BE2C (cell line): ENCODE data around the gene HIRIP3.

Source experiments
- DNase-seq: peaks from one replicate; pipeline ENCODE4 v3.0.0-alpha.2; 2020
- H3K27me3 ChIP-seq: fragments of 250-450 bp; sonication (Bioruptor Pico); 2 replicates; pipeline ENCODE4 v1.5.1; 2020; ENCODE audit warnings: mild to moderate bottlenecking
- H3K36me3 ChIP-seq: fragments of 250-450 bp; sonication (Bioruptor Pico); 2 replicates; pipeline ENCODE4 v1.5.1; 2020; ENCODE audit warnings: mild to moderate bottlenecking
- H3K4me1 ChIP-seq: fragments of 250-450 bp; sonication (Bioruptor Pico); 2 replicates; pipeline ENCODE4 v1.5.1; 2020
- H3K4me3 ChIP-seq: 2 replicates; pipeline ENCODE4 v1.5.1; 2011; ENCODE audit warnings: low read depth, low read length
- H3K9me3 ChIP-seq: fragments of 250-450 bp; sonication (Bioruptor Pico); 2 replicates; pipeline ENCODE4 v1.5.1; 2020
- TF ChIP-seq, protein P1 (sequence below): IDR thresholded peaks from 2 replicates; pipeline ENCODE4 v1.5.1; 2012; ENCODE audit warnings: mild to moderate bottlenecking, low read depth, low read length

HIRIP3 gene

GRCh38 chr16:30010844-30011713 is 15.7 kb upstream of the HIRIP3 start, which contains the start of gene DOC2A:
Gene DOC2A, minus strand, starts transcription at chr16:30011027. Its CDS starts 805 bp downstream, at chr16:30010222.
- no peaks in the 10 kb centered on the region for H3K9me3 ChIP-seq
- TF ChIP-seq, protein P1, sequence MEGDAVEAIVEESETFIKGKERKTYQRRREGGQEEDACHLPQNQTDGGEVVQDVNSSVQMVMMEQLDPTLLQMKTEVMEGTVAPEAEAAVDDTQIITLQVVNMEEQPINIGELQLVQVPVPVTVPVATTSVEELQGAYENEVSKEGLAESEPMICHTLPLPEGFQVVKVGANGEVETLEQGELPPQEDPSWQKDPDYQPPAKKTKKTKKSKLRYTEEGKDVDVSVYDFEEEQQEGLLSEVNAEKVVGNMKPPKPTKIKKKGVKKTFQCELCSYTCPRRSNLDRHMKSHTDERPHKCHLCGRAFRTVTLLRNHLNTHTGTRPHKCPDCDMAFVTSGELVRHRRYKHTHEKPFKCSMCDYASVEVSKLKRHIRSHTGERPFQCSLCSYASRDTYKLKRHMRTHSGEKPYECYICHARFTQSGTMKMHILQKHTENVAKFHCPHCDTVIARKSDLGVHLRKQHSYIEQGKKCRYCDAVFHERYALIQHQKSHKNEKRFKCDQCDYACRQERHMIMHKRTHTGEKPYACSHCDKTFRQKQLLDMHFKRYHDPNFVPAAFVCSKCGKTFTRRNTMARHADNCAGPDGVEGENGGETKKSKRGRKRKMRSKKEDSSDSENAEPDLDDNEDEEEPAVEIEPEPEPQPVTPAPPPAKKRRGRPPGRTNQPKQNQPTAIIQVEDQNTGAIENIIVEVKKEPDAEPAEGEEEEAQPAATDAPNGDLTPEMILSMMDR = no peak
- H3K4me1 ChIP-seq = no peaks in the 10 kb centered on the region
- H3K27me3 ChIP-seq = no peaks in the 10 kb centered on the region
- peak; percentile 65 for DNase-seq
- no peaks in the 10 kb centered on the region for H3K36me3 ChIP-seq
- H3K4me3 ChIP-seq = peak within 1 kb of the TSS; percentile 54

- DNase-seq = no peak
- H3K4me3 ChIP-seq = peak overlapping the region; percentile 54
- TF ChIP-seq, protein P1 = no peak
- no peaks in the 10 kb centered on the region for H3K36me3 ChIP-seq
- no peaks in the 10 kb centered on the region for H3K27me3 ChIP-seq
- no peaks in the 10 kb centered on the region for H3K9me3 ChIP-seq
- H3K4me1 ChIP-seq = no peaks in the 10 kb centered on the region
Measured at GRCh38 chr16:30009990-30010843, 14.8 kb upstream of the HIRIP3 start.

DNA sequence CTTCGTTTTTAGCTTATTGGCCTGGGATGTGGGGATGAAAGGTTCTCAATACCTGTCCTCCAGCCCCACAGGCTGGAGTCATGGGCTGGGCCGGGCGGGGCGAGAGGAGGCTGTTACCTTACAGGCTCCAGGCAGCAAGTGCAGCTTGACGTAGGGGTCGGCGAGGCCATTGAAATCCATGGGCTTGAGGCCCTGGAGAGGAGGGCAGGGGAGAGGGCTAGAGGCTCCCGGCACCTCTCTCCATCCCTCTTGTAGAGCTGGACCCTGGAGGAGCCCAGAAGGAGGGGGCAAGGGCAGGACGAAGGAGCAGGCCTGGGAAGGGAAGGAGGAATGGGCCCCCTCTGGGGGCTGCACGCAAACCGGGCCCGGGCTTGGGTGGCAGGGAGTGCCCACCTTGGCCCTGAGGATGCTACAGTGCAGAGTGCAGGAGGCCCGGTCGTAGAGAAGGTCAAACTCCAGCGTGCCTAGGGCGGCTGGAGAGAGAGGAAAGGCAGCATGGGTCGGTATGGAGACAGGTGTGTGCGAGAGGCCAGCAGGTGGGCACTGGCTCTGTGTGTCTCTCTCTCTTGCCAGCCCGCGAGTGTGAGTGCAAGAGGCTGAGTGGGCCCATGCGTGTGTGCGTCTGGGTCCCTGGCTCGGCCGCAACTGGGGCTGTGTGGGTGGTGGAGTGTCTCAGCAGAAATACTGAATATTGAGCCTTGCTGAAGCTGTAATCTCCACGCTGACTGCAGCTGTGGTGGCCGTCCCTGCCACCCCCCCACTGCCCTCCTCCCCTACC is 13.9 kb upstream of the HIRIP3 start:
- Histone ChIP-seq H3K9me3 (no peaks in the 10 kb centered on the region), H3K27me3 (no peaks in the 10 kb centered on the region), H3K36me3 (no peaks in the 10 kb centered on the region), H3K4me3 (no peak overlapping the region), H3K4me1 (peaks cover 3% of the 10 kb centered on the region; the same call in 1 of the 2 replicates)
- TF ChIP-seq, protein P1 = no peak
- DNase-seq = no peak

- TF ChIP-seq, protein P1 = no peak
- Histone ChIP-seq H3K4me3 (no peak overlapping the region), H3K36me3 (peaks cover 4% of the 10 kb centered on the region; the same call in 1 of the 2 replicates), H3K27me3 (no peaks in the 10 kb centered on the region), H3K4me1 (peaks cover 3% of the 10 kb centered on the region; the same call in 1 of the 2 replicates), H3K9me3 (no peaks in the 10 kb centered on the region)
- DNase-seq = no peak
Measured at GRCh38 chr16:30007378-30007895, 12.0 kb upstream of the HIRIP3 start.

DNA sequence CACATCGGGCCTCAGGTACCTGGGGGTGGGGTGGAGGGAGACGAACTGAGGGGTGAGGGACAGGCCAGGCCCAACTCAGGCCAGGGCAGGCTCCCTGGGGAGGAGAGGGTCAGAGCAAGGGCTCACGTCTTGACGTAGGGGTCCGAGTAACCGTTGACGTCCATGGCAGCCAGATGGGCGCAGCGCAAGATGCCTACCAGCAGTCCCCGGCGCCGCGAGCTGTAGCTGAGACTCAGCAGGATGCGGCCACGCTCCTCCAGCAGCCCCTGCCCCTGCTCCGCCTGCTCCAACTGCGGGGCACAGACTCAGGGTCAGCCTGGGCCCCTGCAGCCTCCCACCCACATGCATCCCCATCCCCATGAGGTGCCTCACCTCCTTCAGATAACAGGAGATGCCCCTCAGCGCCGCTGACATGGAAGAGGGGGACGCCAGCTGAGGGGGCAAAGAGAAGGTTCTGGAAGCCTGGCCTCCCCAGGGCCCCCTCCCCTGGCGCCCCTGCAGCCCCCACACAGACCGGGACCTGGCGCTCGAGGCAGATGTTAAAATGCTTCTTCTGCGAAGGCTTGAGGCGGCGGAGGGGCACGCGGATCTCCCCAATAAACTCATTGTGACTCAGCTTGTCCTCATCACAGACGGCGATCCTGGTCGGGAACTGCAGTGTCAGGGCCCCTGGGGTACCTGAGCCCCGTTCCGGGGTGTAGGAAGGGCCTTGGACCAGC is 11.4 kb upstream of the HIRIP3 start:
- H3K4me1 ChIP-seq = peaks cover 3% of the 10 kb centered on the region; the same call in 1 of the 2 replicates
- H3K36me3 ChIP-seq = peaks cover 4% of the 10 kb centered on the region; the same call in 1 of the 2 replicates
- no peak overlapping the region for H3K4me3 ChIP-seq
- TF ChIP-seq, protein P1 = no peak
- no peaks in the 10 kb centered on the region for H3K9me3 ChIP-seq
- H3K27me3 ChIP-seq = no peaks in the 10 kb centered on the region
- DNase-seq = no peak
